OCI-LY1 (cell line): ENCODE results near the gene ECSIT.

Experiments used
- EZH2 ChIP-seq: fragments of 200-600 bp; sonication (generic), shearing (Covaris generic); IDR thresholded peaks from 2 replicates; pipeline ENCODE4 v1.8.0; 2017; ENCODE audit warnings: borderline replicate concordance, mixed run types, mild to moderate bottlenecking, antibody characterized with exemption, low read length, moderate library complexity, mixed read lengths
- TF ChIP-seq, protein P1 (sequence below): fragments of 200-600 bp; sonication (generic), shearing (Covaris generic); IDR thresholded peaks from 2 replicates; pipeline ENCODE4 v1.5.1; 2017; ENCODE audit warnings: mild to moderate bottlenecking, antibody characterized with exemption, low read length, moderate library complexity, mixed read lengths

GRCh38 chr19:11528551-11529341, at the start of gene ECSIT:
- TF ChIP-seq, protein P1, sequence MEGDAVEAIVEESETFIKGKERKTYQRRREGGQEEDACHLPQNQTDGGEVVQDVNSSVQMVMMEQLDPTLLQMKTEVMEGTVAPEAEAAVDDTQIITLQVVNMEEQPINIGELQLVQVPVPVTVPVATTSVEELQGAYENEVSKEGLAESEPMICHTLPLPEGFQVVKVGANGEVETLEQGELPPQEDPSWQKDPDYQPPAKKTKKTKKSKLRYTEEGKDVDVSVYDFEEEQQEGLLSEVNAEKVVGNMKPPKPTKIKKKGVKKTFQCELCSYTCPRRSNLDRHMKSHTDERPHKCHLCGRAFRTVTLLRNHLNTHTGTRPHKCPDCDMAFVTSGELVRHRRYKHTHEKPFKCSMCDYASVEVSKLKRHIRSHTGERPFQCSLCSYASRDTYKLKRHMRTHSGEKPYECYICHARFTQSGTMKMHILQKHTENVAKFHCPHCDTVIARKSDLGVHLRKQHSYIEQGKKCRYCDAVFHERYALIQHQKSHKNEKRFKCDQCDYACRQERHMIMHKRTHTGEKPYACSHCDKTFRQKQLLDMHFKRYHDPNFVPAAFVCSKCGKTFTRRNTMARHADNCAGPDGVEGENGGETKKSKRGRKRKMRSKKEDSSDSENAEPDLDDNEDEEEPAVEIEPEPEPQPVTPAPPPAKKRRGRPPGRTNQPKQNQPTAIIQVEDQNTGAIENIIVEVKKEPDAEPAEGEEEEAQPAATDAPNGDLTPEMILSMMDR, result no peak
- no peak for TF ChIP-seq EZH2
